GM19238 (cell line): ENCODE data around the gene ZNF473.

ENCODE experiments used
- DNase-seq: peaks from one replicate; pipeline ENCODE4 v3.0.0; 2011; ENCODE audit warnings: low spot score; ENCODE audit not compliant: insufficient read length

Gene ZNF473

GRCh38 chr19:50025794-50026549 is at the start of gene ZNF473:
Gene ZNF473 (plus strand): TSS chr19:50026005. CDS start chr19:50031083, 5,078 bp downstream.
- peak; percentile 81 for DNase-seq

GRCh38 chr19:49976496-49976895 is 49.3 kb upstream of the ZNF473 start:
- no peak for DNase-seq

GRCh38 chr19:49977076-49977475 is 48.7 kb upstream of the ZNF473 start:
- DNase-seq = no peak

- DNase-seq = no peak
Measured at GRCh38 chr19:49977881-49978280, 47.9 kb upstream of the ZNF473 start.

GRCh38 chr19:49978324-49978723 is 47.5 kb upstream of the ZNF473 start:
- no peak for DNase-seq

GRCh38 chr19:49981603-49982593 is 43.9 kb upstream of the ZNF473 start:
- no peak for DNase-seq

GRCh38 chr19:49983645-49984229 is 42.1 kb upstream of the ZNF473 start:
- peak; percentile 51 for DNase-seq

- no peak for DNase-seq
Measured at GRCh38 chr19:49984491-49984890, 41.3 kb upstream of the ZNF473 start.

- DNase-seq = no peak
Measured at GRCh38 chr19:49985871-49986270, 39.9 kb upstream of the ZNF473 start.

- no peak for DNase-seq
Measured at GRCh38 chr19:49986354-49986753, 39.5 kb upstream of the ZNF473 start.

- DNase-seq = peak; percentile 48
Measured at GRCh38 chr19:49987159-49987698, 38.6 kb upstream of the ZNF473 start.

- no peak for DNase-seq
Measured at GRCh38 chr19:49988007-49988406, 37.8 kb upstream of the ZNF473 start.

- DNase-seq = no peak
Measured at GRCh38 chr19:49988433-49988832, 37.4 kb upstream of the ZNF473 start.

- DNase-seq = peak; percentile 48
Measured at GRCh38 chr19:49997709-49998108, 28.1 kb upstream of the ZNF473 start.

GRCh38 chr19:49999371-50000010 is 26.3 kb upstream of the ZNF473 start:
- no peak for DNase-seq

GRCh38 chr19:50000038-50000840 is 25.6 kb upstream of the ZNF473 start:
- no peak for DNase-seq

- DNase-seq = no peak
Measured at GRCh38 chr19:50000841-50001557, 24.8 kb upstream of the ZNF473 start.

- DNase-seq = no peak
Measured at GRCh38 chr19:50001775-50002174, 24.0 kb upstream of the ZNF473 start.

- DNase-seq = no peak
Measured at GRCh38 chr19:50002386-50002960, 23.3 kb upstream of the ZNF473 start.
